ENCODE results near the gene DNPH1.

The DNPH1 gene

GRCh38 chr6:43228951-43229802, at the start of gene DNPH1:
DNPH1 (minus strand) TSS chr6:43229481; CDS start chr6:43229456, 25 bp downstream.
- peak; percentile 82 for DNase-seq (ENCODE audit: low spot score)

- no peak for DNase-seq (ENCODE audit: low spot score)
Measured at GRCh38 chr6:43278524-43279078, 49.3 kb upstream of the DNPH1 start.

- DNase-seq (ENCODE audit: low spot score) = no peak
Measured at GRCh38 chr6:43277643-43278523, 48.6 kb upstream of the DNPH1 start.

GRCh38 chr6:43277306-43277642, 48.0 kb upstream of the DNPH1 start:
- DNase-seq (ENCODE audit: low spot score) = no peak

GRCh38 chr6:43276577-43277305, 47.5 kb upstream of the DNPH1 start:
- DNase-seq (ENCODE audit: low spot score) = no peak

- peak; percentile 27 for DNase-seq (ENCODE audit: low spot score)
Measured at GRCh38 chr6:43275801-43276576, 46.7 kb upstream of the DNPH1 start.

GRCh38 chr6:43274916-43275597, 45.8 kb upstream of the DNPH1 start:
- peak; percentile 11 for DNase-seq (ENCODE audit: low spot score)

GRCh38 chr6:43274127-43274915, 45.0 kb upstream of the DNPH1 start:
- no peak for DNase-seq (ENCODE audit: low spot score)

- no peak for DNase-seq (ENCODE audit: low spot score)
Measured at GRCh38 chr6:43273707-43274106, 44.4 kb upstream of the DNPH1 start.

GRCh38 chr6:43271944-43272343, 42.7 kb upstream of the DNPH1 start:
- no peak for DNase-seq (ENCODE audit: low spot score)

GRCh38 chr6:43271103-43271815, 42.0 kb upstream of the DNPH1 start:
- no peak for DNase-seq (ENCODE audit: low spot score)

GRCh38 chr6:43269273-43270007, 40.2 kb upstream of the DNPH1 start:
- DNase-seq (ENCODE audit: low spot score) = peak; percentile 37

GRCh38 chr6:43268782-43269272, 39.5 kb upstream of the DNPH1 start:
- DNase-seq (ENCODE audit: low spot score) = no peak

- no peak for DNase-seq (ENCODE audit: low spot score)
Measured at GRCh38 chr6:43268355-43268700, 39.0 kb upstream of the DNPH1 start.

GRCh38 chr6:43267619-43268354, 38.5 kb upstream of the DNPH1 start:
- no peak for DNase-seq (ENCODE audit: low spot score)

GRCh38 chr6:43265564-43265963, 36.3 kb upstream of the DNPH1 start:
- DNase-seq (ENCODE audit: low spot score) = no peak

- no peak for DNase-seq (ENCODE audit: low spot score)
Measured at GRCh38 chr6:43264599-43265145, 35.4 kb upstream of the DNPH1 start.
